ENCODE results near the gene CCNI2.

Gene CCNI2

DNA sequence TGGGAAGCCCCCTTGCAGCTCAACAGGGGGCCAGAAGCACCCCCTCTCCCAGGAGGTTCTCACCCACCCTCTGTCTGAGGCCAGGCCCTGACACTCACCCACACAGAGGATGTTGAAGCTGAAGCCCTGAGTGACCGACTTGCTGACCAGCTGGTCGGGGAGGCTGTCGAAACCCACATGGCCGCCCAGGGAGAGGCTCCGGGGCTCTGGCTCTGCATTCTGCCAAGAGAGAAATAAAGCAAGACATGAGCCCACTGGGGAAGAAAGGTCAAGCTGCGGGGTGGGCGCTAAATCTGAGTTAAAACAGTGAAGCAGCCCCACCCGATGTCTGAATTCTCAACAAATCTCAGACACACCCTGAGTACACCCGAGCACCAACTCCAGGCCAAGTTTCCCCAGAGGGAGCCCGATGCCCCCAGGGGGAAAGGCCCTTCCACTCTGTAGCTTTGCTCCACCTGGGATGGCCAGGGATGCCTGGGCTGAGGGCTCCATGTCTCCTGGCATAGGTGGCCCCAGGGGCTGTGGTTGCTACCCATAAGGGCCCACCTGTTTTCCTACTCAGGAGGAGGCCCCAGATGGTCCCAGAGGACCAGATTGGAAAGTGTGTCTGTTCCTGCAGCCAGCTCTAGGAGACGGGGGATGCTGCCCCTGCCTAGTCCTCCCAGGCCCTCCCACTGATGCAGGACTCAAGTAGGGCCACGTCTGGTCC is 18.2 kb downstream of the CCNI2 start:
- no peak for DNase-seq (ENCODE audit: low spot score)

DNA sequence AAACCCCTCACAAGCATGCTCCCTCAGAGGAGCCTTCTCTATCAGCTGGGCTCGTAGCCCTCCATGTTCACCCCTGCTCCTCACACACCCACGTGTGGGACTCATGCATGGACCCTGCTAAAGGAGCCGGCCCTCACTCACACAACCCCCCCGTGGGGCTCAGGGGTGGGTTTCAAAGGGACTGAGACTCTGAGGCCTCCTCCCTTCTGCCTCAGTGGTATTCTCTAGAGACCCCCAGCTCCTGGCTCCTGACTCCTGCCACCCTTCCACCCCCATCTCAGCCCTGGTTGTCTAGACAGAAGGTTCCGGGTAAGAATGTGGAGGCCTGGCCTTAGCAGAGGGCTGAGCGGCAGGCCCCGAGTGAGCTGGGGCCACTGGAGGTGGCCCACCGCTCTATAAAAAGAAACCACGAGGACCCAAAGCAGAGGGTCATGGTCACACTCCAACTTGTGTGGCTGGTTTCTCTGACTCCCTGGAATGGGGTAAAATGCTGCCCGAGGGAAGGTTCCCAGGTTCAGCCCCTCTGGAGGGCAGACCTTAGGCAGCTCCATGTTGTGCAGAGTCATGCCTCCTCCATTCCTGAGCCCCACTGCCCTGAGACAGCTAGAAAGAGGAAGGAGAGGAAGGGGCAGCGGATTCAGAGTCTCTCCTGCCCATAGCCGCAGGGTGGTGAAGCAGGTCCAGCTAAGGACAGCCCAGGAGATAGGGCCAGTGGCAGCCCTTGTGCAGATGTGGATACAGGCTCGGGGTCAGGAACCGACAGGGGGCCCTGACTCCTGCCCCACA is 19.0 kb downstream of the CCNI2 start:
- no peak for DNase-seq (ENCODE audit: low spot score)

DNA sequence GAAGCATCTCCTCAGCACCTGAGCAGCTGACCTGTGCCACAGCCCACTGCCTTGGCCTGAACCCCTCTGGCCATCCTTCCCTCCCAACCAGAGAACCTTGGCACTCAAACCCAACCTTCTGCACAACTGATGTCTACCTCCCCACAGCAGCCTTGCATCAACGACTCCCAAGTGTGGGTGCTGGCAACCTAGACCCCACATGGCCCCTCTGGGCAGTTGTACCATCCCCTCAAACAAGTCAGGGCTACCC is 19.5 kb downstream of the CCNI2 start:
- no peak for DNase-seq (ENCODE audit: low spot score)

DNA sequence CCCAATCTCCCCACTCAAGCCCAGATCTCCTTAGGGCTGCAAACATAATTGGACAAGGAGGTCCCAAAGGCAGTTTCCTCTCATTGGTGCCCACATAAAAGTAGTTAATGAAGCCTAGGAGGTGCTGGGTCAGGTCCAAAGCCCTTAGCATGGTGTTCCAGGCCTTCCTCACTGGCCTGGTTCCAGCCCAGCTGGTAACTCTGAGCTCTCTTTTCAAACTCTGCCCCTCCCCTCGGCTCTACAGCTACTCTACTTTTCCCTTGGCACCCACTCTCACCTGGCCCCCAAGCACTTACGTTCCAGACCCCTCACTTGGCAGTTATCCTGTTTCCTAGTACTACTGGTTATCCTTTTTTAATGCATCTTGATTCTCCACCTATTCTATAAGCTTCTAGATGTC is 19.9 kb downstream of the CCNI2 start:
- no peak for DNase-seq (ENCODE audit: low spot score)

DNA sequence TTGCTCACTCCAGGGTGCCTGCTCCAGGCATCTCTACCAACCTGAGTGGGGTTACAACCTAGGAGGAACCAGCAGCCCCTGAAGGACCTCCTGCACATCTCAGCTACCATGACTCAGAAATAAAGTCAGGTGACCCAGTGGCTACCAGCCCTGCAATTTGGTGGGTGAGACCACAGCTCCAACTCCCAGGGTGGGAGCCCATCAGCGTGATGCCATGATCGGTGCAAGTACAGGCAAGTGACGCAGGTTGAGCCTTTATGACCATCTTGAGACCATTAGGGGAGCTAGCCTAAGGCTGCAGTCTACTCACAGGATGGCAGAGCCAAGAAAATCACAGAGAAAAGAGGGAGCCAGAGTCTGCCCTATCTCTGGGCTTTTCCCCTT is 21.3 kb downstream of the CCNI2 start:
- no peak for DNase-seq (ENCODE audit: low spot score)

DNA sequence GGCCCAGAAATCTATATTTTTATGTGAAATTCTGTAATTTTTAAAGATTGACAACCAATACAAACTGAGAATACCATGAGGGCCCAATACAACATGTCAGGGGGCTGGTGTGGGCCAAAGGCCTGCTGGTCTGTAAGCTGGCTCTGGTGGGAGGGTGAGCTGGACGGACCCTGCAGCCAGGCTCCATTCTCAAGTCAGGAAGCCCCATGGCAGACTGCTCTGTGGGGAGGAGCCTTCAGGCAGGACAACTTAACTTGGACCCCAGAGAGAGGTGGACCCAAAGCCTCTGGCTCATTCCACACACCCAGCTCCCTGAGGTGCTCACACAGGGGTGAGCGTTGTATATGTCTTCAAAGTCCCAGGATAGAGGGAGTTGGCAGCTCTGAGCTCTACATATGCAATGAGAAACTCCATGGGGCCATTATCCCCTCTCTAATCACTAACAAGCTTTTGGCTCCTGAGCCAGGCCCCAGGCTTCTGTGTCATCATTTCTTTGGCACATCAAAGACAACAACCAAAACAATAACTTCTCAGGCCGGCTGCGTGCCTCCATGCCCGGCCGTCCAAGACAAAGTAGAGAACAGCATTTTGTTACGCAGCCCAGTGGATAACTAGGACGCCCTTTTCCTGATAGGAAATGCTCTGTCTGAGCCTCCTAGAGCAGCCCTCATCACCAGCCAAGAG is 23.4 kb downstream of the CCNI2 start:
- DNase-seq (ENCODE audit: low spot score): no peak

DNA sequence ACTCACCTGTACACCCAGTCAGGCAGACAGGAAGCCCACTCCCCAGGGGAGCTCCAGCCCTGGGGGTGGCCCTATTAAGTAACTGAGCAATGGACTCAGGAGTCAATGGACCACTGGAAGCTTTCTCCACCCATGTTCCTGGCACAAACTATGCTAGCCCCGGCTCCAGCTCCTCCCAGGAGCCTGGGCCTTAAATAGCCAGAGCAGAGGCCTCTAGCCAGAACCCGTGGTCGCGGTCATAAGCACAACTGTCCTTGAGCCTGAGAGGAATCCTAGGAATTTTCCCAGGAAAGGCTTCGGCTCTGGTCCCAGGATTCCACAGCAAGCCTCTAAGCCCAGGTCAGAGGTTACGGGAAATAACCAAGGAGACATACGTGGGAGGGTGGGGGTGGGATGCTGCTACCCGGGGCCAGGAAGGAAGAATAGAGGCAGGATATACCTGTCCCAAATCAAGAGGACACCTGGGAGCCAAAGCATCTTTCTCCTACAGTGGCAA is 24.3 kb downstream of the CCNI2 start:
- DNase-seq (ENCODE audit: low spot score): no peak

DNA sequence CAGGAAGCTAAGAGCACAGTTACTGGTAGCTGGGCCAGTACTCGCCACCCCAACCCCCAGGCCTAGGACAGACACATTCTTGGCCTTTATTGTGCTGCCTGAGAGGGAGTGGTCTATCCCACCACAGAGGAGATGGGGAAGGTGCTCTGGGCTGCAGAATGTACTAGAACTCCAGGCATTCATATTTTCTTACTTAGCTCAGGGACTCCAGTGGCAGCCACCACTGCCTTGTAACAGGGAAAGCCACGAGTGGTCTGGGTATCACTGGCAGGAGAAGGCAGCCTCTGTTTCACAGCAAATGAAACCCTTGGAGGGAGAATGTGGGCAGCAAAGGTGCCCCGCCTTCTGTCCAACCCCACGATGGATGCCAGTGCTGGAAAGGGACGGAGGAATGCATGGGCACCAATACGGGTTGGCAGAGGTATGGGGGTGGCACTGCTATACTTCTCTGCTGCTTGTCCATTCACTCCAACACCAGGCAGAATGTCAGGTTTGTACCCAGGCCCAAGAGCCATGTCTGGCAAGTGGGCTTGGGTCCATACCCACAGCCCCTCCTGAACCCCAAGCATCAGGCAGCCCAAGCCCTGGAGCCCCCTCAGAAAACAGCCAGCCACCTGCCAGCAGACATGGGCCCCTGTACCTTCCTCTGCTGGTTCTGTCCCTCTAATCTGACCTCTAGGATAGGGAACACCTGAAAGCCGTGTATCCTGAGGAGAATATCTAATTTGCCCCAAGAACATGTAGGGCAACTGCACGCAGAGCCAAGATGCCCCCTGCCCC is 25.3 kb downstream of the CCNI2 start:
- no peak for DNase-seq (ENCODE audit: low spot score)

DNA sequence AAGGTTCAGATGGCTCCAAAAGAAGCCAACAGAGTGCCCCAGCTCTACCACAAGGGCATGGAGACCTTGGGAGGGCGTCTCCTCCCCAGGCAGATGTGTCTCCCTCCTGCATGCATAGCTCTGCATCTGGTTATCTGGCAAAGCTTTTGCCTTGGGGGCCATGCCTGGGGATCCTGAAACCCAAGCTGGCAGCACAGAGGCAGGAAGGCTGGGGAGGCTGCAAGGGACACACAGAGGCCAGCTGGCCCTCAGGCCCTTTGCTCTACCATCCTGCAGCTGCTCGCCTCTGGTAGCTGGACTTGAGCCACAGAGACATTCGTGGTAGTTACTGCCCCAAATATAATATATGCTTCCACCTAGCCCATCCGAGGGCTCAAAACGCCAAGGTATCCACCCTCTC is 25.9 kb downstream of the CCNI2 start:
- no peak for DNase-seq (ENCODE audit: low spot score)

DNA sequence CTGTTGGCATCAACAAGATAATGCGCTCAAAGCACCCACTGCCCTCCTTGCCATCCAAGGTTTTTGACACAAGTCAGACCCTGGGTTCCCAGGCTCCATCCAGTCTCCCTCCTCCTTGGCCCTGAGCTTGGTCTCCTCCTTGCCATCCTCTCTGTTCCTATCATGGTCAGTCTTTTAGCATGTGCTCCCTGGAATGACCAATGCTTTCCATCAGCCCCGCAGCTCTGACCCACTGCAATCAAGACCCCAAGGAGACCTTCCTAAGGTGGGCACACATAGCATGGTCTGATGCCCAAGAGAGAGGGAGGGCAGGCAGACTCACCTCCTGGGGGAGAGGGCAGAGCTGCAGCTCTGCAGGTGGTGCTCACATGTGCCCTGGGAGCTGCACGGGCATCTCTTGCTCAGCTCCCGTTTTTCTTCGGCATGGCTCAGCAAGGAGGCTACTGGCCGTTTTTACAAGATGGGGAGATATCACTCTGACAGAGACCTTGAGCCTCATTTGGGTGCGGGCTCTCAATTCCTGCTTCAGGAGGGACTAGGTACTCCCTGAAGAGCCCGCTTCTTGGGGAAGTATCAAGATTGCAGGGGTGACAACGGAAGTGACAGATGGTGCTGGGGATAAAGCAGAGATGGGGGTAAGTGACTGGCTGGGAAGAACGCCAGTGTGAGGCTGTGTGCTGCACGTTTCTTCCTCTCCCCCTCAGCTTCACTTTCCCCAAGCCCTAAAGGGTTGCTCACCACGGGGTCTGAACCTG is 26.6 kb downstream of the CCNI2 start:
- no peak for DNase-seq (ENCODE audit: low spot score)

DNA sequence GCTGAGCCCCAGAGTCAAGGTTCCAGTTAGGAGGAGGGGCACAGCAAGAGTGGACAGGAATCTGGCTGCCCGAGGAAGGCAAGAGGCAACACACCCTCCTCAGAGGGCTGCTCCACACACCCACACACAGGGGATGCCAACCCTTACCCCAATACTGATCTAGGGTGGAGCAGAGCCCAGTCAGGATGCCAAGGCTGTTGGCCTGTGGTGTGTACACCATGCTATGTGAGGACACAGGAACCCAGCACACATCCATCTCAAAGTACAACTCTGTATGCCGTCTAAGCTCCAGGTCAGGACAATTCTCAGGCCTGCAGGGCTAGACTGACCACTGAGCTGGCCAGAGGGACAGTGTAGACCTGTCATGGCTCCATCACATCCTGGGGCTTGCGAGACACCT is 27.2 kb downstream of the CCNI2 start:
- DNase-seq (ENCODE audit: low spot score): no peak

DNA sequence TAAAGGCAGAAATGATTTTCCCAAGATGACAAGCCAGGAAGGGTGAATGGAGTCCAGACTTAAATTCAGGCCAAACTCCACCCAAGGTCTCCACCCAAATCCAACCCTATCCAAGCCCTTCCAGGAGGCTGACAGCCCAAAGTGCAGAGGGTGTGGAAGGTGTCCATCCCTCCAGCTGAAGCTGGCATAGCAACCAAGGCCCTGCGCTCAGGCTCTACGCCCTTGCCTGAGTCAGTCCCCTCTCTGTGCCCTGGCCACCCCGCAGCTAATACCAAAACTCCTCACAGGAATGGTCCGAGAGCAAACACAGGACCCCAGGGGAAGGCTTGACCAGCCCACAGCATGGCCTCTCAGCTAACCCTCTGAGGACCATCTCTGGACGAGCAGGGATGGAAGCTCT is 27.7 kb downstream of the CCNI2 start:
- no peak for DNase-seq (ENCODE audit: low spot score)

DNA sequence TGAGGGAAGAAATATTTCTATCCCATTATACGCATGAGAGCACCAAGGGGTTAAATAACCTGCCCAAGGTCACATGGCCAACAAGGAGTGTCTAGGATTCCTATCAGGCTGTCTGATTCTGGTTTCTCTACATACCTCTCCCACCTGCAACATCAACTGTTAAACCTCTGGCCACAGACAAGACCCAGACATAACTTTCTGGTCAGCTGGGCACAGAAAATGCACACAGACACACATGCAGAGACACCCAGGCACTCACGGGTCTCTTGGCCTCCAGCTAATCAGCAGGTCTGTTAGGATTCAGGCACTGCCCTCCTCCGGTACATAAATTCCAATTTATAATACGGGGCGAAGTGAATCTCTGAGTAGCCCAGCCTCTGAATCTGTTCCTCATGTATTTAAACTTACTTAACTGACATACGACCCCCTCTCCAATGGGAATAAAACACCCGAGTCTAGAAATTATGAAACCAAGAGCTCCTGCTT is 28.3 kb downstream of the CCNI2 start:
- no peak for DNase-seq (ENCODE audit: low spot score)

DNA sequence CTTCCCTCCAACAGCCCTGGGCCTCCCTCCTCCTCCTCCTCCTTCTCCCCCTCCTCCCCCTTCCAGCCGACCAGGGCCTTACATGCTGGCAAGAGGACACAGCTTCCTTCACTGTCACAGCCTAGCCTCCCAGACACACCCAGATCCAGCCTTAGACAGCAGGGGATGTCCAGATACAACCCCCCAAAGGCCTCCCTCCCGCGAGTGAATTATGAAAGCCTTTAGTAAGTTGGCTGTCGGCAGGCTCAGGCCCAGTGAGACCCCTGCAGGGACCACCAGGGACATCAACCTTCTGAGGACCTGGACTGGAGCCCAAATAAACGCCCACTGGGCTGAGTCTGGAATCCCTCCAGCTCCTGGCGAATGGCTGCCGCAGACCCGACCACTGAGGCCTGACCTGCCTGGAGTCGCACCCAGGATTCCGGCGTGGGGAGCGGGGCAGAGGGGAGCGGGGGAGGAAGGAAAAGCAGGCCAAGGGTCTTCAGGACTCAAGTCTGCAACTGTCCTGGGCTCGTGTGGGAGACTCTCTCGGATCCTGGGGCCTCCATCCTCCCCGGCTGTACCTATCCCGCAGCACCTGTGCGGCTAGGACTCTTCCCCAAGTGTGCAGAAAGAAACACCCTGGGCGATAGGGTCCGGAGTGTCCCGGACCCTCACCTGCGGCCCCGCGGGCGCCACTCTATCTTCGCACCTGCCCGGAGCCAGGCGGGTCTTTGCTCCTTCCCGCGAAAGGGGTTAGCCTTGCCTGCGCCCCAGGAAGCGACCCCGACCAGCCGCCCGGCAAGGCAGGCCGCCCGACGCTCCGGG is 29.1 kb downstream of the CCNI2 start:
- peak; percentile 58 for DNase-seq (ENCODE audit: low spot score)

DNA sequence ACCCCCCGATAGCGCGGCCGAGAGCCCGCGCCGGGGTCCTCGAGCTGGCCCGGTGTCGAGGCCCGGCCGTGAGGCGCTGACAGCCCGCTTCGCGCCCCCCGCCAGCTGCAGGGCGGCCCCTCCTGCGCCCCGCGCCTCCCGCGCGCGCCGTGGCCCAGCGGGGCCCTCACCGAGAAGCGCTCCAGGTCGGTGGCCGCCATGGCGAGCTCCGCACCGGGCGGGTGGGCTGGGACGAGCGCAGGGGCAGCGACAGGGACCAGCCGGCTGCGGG is 29.6 kb downstream of the CCNI2 start:
- no peak for DNase-seq (ENCODE audit: low spot score)

DNA sequence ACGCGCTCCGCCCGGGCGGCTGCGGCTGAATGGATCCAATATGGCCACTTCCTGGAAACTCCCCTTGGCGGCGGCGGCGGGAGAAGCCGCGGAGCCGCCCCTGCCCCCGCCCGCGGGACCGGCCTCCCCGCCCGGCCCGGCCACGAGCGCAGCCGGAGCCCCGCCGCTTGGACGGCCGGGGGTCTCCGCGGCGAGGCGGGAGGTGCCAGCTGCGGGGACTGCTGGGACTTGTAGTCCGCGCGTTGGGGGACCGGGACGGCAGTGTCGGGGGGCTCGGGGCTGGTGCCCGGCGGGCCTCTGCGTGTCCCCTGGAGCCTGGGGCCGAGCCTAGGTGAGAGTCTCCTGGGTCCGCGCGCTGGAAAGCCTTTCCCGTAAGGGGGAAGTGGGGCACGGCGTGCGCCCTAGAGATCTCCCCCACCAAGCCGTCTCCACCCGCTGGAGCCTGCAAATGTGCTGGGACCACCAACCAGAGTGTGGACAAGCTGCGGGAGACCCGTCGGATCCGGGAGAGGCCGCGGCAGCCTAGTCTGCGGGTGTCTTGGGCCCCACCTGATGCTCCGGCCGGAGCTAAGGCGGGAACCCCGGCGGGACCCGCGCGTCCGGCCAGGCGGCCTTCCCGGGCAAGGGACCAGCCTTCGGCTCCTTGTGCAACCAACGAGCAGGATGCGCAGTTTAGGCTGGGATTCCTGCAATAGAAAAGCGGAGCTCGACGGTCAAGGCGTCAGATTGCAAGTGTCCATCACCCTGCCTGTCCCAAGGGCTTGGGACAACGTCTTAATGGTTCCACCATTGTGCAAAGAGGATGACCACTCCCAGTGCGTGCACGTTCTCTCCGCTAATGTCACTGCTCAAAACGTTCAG is 30.2 kb downstream of the CCNI2 start, which contains the start of gene SEPTIN8:
Gene SEPTIN8 (minus strand): TSS at position 31 of the 861 bp plus-strand sequence. CDS start 102 bp downstream, outside the sequence.
- DNase-seq (ENCODE audit: low spot score): peak; percentile 43

DNA sequence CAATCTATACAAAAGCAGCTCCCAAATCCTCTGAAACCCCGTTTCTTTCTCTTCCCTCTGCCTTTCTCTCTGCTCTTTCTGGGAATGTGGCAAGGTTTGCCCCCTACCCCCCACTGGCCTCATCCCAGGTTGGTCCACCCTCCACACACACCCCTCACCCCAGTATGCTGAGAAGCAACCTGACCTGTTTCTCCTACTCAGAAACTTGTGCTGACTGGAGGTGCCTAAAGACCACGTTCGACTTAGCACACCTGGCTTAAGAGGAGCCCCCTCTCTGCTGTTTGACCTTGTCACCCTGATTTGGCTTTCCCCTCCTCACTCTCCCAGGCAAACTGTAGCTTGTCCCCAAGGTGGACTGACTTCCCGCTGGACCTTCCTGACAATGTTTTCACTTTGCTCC is 30.9 kb downstream of the CCNI2 start:
- DNase-seq (ENCODE audit: low spot score): no peak

DNA sequence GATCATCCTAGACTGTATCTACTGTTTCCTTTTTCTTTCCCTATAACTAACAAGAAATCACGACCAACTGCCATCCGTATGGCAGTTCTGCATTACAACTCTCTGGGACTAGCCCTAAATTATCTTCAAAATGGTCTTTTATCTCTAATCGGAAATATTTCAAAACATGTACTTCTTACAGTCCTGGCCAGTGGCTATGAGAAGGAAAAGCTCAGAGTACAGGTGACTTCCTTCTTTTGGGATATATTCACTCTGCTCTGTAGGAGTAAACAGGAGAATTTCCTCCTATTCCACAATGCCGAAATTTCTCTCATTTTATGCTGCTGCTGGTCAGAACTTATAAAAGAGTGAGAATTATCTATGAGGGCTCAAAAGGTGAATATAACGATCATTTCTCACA is 31.6 kb downstream of the CCNI2 start:
- DNase-seq (ENCODE audit: low spot score): no peak

DNA sequence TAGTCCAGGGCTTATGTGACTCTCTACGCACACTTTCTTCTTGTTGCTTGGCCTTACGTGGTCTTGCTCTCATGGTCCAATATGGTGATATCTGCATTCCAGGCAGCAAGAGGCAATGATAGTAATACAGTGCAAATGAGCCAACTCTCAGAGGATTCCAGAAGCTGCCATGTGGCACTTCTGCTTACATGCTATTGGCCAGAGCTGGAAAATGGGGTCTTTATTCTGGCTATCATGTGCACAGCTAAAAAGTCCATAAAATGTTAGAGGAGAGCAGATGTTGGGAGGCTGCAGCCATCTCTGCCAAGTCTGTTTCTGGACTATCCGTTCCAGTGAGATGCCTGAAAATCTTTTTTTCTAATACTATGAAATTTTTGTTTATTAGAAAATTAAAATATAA is 32.7 kb downstream of the CCNI2 start:
- no peak for DNase-seq (ENCODE audit: low spot score)

DNA sequence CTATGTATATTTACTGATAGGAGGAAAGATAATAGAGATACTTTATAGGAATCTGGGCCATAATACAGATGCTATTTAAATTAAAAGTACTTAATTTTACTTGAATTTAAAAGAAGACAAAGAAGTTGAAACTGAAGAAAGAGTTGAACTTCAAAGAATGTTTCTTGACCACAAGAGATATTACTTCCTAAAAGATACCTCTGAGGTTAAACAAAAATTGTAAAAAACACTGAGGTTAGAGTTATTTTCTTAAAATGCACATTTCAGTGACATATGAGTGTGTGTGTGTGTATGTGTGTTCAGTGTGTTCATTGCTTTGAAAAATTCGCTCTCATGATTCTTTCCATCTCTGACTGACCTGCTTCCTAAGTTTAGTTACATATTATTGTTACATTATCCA is 33.4 kb downstream of the CCNI2 start:
- no peak for DNase-seq (ENCODE audit: low spot score)
